GM21526 (cell line): ENCODE measurements around the gene LCT.
A peak's percentile ranks its signal among the peaks of the same experiment; 100 is the strongest.

Source experiments
- ATAC-seq: cut with Tn5 transposase; IDR thresholded peaks from one replicate; pipeline ENCODE4 v1.9.1; 2021; ENCODE audit warnings: moderate library complexity; ENCODE audit not compliant: unreplicated experiment, low FRiP score

The LCT gene

GRCh38 chr2:135744760-135745314, 92.1 kb downstream of the LCT start:
- ATAC-seq: no peak

GRCh38 chr2:135743860-135744259, 93.1 kb downstream of the LCT start:
- no peak for ATAC-seq

- peak; percentile 28 for ATAC-seq
Observed at GRCh38 chr2:135742325-135742757, 94.6 kb downstream of the LCT start.

- peak; percentile 86 for ATAC-seq
Observed at GRCh38 chr2:135741395-135742324, 95.3 kb downstream of the LCT start, which contains the start of gene UBXN4. Gene UBXN4, plus strand, starts transcription at chr2:135741855. Its CDS starts 75 bp downstream, at chr2:135741930.

- no peak for ATAC-seq
Observed at GRCh38 chr2:135741043-135741394, 96.0 kb downstream of the LCT start.

DNA sequence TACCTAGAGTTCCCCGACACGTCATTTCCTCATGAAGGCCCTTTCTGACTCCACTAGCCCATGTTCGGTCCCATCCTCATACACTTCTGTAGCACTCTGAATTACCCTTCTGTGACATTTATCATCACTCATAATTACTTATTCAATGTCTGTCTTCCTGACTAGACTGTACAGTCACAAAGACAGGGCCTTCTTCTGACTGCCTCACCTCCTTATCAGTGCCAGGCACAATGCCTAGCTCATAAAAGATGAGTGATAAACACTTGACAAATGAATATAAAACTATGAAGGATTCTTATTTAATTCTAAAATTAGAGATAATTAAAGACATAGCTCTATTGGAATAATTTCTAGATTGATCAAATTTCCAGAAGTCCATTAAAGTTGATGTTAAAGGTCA, 96.8 kb downstream of the LCT start:
- ATAC-seq: no peak
